Measurements from ENCODE around the gene SMYD3.

Gene SMYD3

DNA sequence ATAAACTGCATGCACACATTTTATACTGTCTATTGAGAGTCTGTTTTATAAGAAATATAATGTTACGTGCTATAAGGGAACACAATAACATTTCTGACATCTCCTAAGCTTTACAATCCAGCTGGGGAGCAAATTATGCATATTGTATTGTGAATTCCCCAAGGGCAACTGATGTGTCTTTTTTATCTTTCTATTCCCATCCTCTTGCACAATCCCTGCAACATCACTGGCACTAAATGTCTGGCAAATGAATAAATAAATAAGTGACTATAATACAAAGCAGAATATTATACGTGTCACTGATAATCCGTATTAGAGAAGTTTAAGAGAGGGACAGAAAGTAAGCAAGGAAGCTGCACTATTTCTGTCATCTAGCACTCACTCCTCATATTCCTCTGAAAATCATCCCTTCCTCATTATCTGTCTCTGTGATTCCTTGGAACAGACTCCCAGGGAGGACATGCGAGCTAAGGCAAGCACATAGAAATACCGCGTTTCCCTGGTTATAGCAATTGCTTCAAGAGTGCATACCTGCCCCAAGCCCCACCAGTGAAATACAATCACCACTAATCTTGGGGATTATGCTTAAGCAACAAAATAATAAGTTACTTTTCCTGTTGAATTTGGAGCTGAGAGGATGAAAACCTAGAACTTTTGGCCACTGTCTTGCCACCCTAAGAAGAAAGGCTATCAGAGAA is 205.4 kb downstream of the SMYD3 start:
- DNase-seq: no peak

GRCh38 chr1:246300626-246301549 is 206.2 kb downstream of the SMYD3 start:
- no peak for DNase-seq

DNA sequence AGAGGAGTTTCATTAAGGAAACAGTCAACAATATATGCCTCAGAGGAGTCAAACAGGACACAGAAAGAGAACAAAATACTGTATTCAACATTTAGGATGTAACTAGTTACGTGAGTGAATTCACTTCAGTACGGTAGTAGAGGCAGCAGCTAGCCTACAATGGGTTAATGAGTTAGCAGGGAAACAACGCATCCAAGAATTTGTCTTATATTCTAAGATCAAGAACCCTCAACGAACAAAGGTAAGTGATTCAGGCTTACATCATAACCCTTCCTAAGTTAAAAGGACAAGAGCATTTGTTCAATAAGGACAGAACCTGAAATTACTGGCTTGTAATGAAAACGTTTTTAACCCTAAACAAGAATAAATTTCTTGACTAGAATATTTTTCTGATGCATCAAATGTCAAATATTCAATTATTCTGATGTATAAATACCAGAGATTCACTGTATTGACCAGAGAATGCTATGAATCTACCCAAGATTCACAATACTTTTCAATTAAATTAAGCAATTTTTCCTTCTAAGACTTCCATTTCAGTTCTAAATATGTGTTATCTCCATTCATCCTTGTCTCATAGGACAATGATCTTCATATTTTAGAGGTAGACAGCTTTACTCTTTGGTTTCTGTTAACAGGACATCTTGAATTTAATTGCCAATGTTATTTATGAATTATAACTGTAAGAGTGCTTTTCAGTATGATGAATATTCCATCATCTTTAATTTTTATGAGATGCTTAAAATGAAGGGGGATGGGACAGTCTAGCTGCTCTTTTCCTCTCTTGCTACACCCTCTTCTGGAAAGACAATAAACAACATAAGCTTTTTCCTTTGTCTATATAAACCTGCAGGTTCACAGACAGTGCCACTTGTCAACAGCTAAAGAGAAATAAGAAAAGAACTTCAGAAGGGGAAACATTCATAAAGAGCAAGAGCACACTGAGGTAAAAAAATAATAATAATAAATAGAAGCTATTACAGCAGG is 209.5 kb downstream of the SMYD3 start:
- DNase-seq: no peak

GRCh38 chr1:246295968-246296367 is 211.1 kb downstream of the SMYD3 start:
- DNase-seq: peak; percentile 58

DNA sequence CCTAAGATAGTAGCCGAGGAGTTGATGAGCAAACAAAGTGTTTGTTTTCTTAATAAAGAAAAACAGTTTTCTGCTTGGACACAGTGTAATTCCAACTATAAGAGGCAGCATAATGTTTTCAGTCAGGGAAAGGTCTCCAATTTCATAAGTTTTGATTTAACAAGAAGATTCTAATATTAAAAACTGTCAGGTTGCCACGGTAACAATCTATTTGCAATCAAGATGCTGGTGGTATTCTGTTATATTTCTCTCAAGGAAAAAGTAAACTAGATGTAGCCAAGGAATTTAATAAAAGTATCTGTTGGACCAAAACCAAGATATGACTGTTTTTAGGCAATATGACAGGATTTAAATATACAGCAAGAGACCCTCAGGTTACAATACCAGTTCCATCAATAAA is 211.7 kb downstream of the SMYD3 start:
- no peak for DNase-seq

GRCh38 chr1:246294263-246294662 is 212.8 kb downstream of the SMYD3 start:
- DNase-seq: no peak

GRCh38 chr1:246293366-246294121 is 213.5 kb downstream of the SMYD3 start:
- no peak for DNase-seq

DNA sequence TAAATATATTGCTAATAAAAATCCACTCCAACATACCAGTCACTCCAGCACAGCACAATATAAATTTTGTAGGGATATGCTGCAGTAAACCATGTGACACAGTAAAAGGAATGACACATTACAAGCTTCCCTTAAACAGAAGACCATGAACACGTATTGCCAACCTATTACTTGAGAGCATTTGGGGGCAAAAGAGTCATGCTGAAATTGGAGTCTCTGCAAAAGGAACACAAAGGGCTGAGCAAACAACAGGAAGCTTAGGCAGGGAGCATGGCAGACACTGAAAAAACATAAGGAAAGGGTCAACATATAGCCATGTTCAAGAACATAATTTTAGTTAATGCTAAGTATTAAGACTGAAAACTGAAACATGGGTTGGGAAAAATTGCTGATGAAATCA is 214.5 kb downstream of the SMYD3 start:
- DNase-seq: no peak

GRCh38 chr1:246291127-246291526 is 216.0 kb downstream of the SMYD3 start:
- DNase-seq: no peak

- DNase-seq: peak; percentile 34
These were observed 223.2 kb downstream of the SMYD3 start for GRCh38 chr1:246283771-246284410.

DNA sequence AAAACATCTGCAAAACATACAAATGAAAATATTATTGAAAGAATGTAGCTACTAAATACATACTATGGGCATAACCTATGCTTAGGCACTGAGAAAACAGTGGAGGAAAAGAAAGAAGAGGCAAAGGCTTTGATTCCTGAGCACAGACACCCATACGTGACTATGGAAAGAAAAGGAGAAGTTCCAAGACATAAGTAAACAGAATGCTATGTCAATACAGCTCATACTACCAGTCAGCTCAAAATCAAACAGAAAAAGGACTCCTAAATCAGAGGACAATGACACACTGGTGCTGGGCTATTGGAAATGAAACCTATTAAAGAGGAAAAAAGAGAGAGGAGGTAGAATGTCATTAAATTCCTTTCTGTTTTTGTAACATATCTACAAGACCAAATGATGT is 225.4 kb downstream of the SMYD3 start:
- DNase-seq: no peak

GRCh38 chr1:246281195-246281594 is 225.9 kb downstream of the SMYD3 start:
- no peak for DNase-seq

DNA sequence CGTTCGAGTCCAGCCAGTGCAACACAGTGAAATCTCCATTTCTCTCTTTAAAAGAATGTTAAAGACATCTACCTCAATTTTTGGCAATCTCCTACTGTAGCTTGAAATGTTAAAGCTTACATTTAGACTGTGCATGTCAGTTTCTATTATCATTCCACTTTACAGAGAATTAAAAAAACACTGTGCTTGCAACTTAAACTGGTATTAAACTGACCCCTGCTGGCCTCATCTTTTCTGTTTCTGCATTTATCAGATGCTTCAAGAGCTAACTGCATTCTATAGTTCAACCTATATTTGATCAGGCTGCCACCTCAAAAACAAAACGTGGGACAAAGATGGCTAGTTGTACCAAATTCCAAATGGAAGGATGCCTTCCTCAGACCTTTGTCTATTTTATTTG is 226.5 kb downstream of the SMYD3 start:
- peak; percentile 56 for DNase-seq

DNA sequence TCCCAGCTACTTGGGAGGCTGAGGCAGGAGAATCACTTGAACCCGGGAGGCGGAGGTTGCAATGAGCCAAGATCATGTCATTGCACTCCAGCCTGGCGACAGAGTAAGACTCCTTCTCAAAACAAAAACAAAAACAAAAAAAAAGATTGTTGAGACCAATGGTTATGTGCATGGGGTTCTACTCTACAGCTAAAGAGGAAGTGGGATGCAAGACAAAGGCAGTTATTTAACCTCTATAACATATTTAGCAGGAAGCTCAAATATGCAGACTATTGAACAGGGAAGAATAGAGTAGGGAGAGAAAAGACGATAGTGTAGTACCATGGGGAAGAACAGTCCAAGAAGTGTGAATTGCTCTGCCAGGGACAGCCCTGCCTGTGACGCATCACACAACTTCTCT is 227.7 kb downstream of the SMYD3 start:
- peak; percentile 79 for DNase-seq

- DNase-seq: no peak
These were observed 228.7 kb downstream of the SMYD3 start for GRCh38 chr1:246278371-246278770.

- DNase-seq: no peak
These were observed 232.0 kb downstream of the SMYD3 start for GRCh38 chr1:246275036-246275435.

DNA sequence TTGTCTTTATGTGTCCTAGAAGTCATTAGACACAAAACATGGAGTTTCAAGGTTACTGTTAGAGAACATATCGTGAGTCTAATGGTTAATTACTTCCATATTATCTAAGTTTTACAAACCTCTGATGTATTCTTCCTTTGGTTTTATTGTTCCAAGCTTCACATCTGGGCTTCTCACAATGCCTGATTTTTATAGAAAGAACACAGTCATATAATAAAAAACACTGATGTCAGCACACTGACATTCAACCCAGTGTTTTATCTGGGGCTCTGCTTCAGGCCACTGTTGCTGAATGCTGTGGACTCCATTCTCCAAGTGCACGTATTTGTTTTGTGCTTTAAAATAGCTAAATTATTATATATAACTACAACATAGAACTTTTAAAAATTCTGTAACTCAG is 232.9 kb downstream of the SMYD3 start:
- DNase-seq: no peak

GRCh38 chr1:246271516-246271915 is 235.6 kb downstream of the SMYD3 start:
- DNase-seq: no peak

GRCh38 chr1:246270236-246270635 is 236.8 kb downstream of the SMYD3 start:
- peak; percentile 29 for DNase-seq

GRCh38 chr1:246269466-246269865 is 237.6 kb downstream of the SMYD3 start:
- no peak for DNase-seq

DNA sequence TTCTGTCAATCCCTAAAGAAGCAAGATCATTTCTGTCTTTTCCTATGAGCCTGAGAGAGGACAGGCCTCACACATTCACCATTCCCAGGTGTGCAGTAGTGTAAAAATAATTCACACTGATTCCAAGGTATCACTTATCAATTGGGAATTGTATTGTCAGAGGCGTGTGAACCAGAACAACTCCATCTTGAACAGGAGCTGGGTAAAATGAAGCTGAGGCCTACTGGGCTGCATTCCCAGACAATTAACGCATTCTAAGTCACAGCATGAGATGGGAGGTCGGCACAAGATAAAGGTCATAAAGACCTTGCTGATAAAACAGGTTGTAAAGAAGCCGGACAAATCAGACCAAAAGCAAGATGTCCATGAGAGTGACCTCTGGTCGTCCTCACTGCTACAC is 239.2 kb downstream of the SMYD3 start:
- DNase-seq: no peak

- DNase-seq: no peak
These were observed 239.7 kb downstream of the SMYD3 start for GRCh38 chr1:246267426-246267825.

All from MV-4-11 (cell line).